HCT116 (cell line): ENCODE results near the gene WFDC1.

Source experiments
- ATF3 ChIP-seq: IDR thresholded peaks from 2 replicates; pipeline ENCODE4 v1.6.1; 2012
- CTCF ChIP-seq, 3 experiments: fragments of 200-600 bp in 1 of 3; sonication (generic) in 1 of 3; IDR thresholded peaks in 2 of 3; conservative IDR thresholded peaks in 1 of 3; 2 replicates each; pipeline ENCODE4 v1.5.1; 2012 to 2017; ENCODE audit warnings: low read depth in 2 of 3, low read length in 2 of 3, antibody characterized with exemption in 1 of 3, borderline replicate concordance in 1 of 3, control low read depth in 1 of 3, mild to moderate bottlenecking in 1 of 3, mixed read lengths in 1 of 3, mixed run types in 1 of 3, moderate library complexity in 1 of 3; ENCODE audit not compliant: insufficient read depth in 1 of 3
- EZH2phosphoT487 ChIP-seq: fragments of 200-600 bp; IDR thresholded peaks from 2 replicates; pipeline ENCODE4 v1.6.1; 2018; ENCODE audit warnings: antibody characterized with exemption, borderline replicate concordance
- POLR2A ChIP-seq: IDR thresholded peaks from 2 replicates; pipeline ENCODE4 v1.7.0; 2011; ENCODE audit warnings: borderline replicate concordance; ENCODE audit not compliant: insufficient read depth, insufficient read length; ENCODE audit errors: extremely low read depth
- POLR2AphosphoS5 ChIP-seq: IDR thresholded peaks from 2 replicates; pipeline ENCODE4 v1.6.1; 2011; ENCODE audit warnings: mild to moderate bottlenecking, low read depth, low read length, moderate library complexity
- RAD21 ChIP-seq: IDR thresholded peaks from 2 replicates; pipeline ENCODE4 v1.6.1; 2012; ENCODE audit warnings: low read depth, mild to moderate bottlenecking
- SP1 ChIP-seq: IDR thresholded peaks from 2 replicates; pipeline ENCODE4 v1.6.1; 2012; ENCODE audit warnings: low read depth
- SRF ChIP-seq: IDR thresholded peaks from 2 replicates; pipeline ENCODE4 v1.6.1; 2012; ENCODE audit warnings: low read depth
- ZBTB33 ChIP-seq: IDR thresholded peaks from 2 replicates; pipeline ENCODE4 v1.6.1; 2011; ENCODE audit warnings: mild to moderate bottlenecking, low read length, moderate library complexity; ENCODE audit not compliant: insufficient replicate concordance; ENCODE audit errors: extremely low read depth

GRCh38 chr16:84344781-84345180, 50.1 kb downstream of the WFDC1 start:
- TF ChIP-seq CTCF (IDR thresholded peaks at IDR 0.05 in 2 of 3, conservative IDR thresholded peaks at IDR 0.05 in 1 of 3; ENCODE audit: borderline replicate concordance in 1 of 3, insufficient read depth in 1 of 3, low read depth in 2 of 3, low read length in 2 of 3) (no peak), POLR2A (no peak), SP1 (no peak), SRF (no peak), ZBTB33 (no peak), POLR2AphosphoS5 (no peak), RAD21 (no peak), ATF3 (no peak), EZH2phosphoT487 (no peak)
